NCI-H2196 treated with DMSO at 0.1 percent for 48 hours (cell line): ENCODE data around the gene PDE3B.
A peak's percentile ranks its signal among the peaks of the same experiment; 100 is the strongest.
"Not testable (repeated sequence)": the region's sequence is repeated elsewhere in the genome, so short reads cannot be mapped to it uniquely, and the experiment has no call there.

Experiments used
- DNase-seq: peaks from one replicate; lab custom pipeline; 2025; ENCODE audit not compliant: unreplicated experiment; lab: John Stamatoyannopoulos, UW

PDE3B gene

DNA sequence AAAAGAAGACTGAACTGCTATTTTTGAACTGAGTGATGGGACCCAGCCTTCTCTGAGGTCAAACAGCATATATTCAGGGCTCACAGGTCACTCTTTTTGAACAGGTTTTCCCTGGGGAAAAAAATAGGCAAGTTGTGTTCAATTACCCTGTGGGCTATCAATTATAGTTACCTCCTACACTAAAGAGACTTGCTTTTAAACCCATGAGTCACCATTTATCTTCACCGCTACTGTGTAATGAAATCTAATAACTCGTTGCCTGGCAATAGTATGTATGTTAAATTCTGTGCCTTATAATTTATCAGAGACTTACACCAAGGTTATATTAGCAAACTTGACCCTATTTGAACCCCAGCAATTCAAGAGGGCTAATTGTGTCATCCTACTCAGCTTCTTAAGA, 149.9 kb downstream of the PDE3B start:
- DNase-seq: no peak

DNA sequence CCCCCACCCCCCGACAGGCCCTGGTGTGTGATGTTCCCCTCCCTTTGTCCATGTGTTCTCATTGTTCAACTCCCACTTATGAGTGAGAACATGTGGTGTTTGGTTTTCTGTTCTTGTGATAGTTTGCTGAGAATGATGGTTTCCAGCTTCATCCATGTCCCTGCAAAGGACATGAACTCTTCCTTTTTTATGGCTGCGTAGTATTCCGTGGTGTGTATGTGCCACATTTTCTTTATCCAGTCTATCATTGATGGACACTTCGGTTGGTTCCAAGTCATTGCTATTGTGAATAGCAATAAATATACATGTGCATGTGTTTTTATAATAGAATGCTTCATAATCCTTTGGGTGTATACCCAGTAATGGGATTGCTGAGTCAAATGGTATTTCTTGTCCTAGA, 152.4 kb downstream of the PDE3B start:
- DNase-seq: not testable (repeated sequence)

DNA sequence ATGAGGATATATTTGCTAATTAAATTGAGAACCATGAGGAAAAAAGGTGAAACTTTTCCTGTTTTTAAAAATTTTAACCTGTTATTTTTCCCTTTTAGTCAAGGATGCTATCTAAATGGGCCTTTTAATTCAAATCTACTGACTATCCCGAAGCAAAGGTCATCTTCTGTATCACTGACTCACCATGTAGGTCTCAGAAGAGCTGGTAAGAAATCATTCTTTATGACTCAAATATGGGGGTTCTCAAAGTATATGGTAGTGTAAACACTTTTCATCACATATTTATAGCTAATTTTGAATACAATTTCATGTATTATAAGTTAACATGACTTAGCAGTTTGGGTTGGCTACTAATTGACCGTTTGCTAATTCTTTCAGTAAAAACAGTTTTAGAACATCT, 160.2 kb downstream of the PDE3B start:
- no peak for DNase-seq

GRCh38 chr11:14809466-14809865, 165.9 kb downstream of the PDE3B start:
- no peak for DNase-seq

DNA sequence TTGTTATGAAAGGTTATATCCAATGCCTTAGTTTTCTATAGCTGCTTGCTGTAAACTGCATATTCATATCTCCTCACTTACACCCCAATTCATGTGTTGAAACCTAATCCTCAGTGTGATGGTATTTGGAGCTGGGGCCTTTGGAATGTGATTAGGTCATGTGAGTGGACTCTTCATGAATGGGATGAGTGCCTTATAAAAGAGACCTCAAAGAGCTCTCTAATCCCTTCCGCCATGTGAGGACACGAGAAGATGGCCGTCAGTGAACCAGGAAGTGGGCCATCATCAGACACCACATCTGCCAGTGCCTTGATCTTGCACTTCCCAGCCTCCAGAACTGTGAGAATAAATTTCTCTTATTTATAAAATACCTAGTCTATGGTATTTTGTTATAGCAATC, 169.2 kb downstream of the PDE3B start:
- DNase-seq: no peak

DNA sequence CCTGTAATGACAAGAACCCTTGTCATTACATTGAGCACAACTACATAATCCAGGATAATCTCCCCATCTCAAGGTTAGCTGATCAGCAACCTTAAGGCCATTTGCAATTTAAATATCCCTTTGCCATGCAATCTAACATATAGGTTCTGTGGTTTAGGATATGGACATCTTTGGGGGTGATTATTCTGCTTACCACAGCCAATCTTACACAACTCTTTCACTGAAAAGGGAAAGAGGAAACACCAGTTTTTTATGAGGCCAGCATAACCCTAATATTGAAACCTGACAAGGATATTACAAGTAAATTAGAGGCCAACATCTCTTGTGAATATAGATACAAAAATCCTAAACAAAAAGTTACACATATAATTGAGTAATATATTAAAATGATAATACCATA, 169.9 kb downstream of the PDE3B start:
- DNase-seq: no peak

DNA sequence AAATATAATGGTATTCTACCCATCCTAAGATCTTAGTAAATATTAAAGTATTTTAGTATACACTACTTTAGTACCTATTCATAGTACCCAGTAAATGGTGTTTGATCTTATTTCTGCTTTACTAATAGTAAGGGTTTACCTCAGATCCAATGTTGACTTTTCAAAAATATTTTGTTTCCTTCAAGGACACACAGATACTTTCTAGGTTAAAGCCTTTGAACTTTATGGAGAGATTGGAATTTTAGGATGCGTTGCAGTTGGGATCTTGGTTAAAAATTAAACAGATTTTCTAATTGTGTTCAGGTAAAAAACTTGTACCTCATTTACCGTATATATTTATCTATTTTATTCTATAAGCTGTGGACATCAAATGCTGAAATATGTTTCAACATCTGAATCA, 175.2 kb downstream of the PDE3B start:
- no peak for DNase-seq

DNA sequence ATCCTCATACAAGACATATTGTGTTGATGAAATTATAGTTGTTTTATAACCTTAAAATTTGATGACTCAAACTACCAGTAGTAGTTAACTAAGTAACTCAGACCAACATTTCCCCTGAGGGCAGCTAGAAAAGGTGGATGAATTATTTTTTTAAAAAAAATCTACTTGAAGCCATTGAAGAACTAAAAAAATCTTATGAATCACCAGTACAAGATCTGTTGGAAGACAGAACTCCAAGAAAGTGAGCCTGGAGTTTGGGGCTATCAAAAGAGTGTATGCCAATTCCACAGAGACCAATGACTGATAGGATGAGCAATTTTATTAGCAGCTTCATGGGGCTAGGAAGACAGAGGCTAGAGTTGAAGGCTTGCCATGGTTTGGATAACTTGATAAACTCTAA, 176.0 kb downstream of the PDE3B start:
- DNase-seq: no peak

GRCh38 chr11:14821031-14821430, 177.4 kb downstream of the PDE3B start:
- DNase-seq: no peak

DNA sequence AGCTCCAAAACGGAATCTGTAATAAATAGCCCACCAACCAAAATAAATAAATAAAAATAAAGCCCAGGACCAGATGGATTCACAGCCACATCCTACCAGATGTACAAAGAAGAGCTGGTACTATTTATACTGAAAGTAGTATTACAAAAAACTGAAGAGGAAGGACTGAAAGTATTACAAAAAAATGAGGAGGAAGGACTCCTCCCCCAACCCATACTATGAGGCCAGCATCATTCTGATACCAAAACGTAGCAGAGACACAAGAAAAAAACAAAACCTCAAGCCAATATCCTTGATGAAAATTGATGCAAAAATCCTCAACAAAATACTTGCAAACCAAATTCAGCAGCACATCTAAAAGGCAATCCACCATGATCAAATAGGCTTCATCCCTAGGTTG, 183.0 kb downstream of the PDE3B start:
- no peak for DNase-seq

GRCh38 chr11:14835496-14836492, 192.2 kb downstream of the PDE3B start:
- no peak for DNase-seq

DNA sequence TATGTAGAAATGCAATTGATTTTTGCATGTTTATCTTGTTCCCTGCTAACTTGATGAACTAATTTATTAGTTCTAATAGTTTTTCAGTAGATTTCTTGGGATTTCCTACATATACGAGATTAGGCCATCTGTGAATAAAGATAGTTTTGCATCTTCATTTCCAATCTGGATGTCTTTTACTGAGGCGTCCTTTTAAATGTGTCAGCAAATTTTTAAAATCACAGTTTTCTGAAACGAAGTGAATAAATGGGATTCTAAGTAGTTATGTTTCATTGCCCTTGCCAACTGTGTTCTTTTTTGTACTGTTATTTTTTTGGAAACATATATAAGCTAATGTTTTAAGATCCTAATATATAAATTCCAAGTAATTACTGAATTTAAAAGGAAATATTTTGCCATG, 198.4 kb downstream of the PDE3B start:
- no peak for DNase-seq

DNA sequence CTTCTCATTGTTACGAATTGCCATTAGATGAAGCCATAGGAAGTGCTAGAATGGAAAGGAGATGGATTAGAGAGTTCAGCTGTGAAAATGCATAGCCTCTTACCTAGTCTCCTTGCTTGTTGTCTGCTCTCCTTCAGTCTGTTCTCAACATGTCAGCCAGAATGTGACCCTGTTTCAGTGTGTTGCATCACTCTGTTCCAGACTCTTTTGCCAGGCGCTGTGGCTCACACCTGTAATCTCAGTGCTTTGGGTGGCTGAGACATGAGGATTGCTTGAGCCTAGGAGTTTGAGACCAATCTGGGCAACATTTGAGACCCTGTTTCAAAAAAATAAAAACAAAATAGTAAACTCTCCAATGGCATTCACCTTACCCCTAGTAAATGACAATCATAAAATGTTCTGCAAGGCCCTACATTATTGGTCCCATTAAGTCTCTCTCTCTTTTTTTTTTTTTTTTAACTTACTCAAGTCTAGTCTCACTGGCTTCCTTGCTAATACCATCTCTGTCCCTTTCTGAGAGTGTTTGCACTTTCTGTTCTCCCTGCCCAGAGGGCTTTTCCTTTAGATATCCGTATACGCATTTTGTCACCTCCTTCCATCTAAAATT, 209.1 kb downstream of the PDE3B start:
- DNase-seq: no peak

- DNase-seq: no peak
Measured at GRCh38 chr11:14854057-14854456, 210.5 kb downstream of the PDE3B start.

DNA sequence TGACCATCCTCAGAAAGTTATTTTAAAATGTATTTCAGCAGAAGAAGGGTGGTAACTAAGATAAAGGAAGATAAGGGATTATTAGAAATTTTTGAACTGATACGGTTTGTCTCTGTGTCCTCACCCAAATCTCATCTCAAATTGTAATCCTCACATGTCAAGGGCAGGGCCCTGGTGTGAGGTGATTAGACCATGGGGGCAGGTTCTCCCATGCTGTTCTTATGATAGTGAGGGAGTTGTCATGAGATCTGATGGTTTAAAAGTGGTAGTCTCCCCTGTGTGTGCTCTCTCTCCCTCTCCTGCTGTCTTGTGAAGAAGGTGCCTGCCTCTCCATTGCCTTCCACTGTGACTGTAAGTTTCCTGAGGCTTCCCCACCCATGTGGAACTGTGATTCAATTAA, 212.3 kb downstream of the PDE3B start:
- no peak for DNase-seq

DNA sequence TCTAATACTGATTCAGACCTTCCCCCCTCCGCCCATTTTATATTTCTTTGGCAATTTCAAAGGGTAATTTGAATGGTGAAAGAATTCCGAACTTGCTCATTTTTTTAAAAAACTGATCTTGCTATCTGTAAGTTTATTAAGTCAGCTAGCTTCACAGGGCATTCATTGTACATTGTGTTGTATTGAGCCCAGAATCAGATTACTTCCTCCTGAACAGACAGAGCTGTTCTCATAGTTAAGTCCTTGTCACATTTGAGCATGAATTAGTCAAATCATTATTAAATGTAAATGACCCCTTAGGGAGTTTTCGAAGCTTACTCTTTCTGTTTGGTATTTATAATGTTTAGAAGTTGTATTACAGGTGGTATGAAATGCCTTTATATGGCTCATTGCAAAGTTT, 214.0 kb downstream of the PDE3B start:
- DNase-seq: no peak

DNA sequence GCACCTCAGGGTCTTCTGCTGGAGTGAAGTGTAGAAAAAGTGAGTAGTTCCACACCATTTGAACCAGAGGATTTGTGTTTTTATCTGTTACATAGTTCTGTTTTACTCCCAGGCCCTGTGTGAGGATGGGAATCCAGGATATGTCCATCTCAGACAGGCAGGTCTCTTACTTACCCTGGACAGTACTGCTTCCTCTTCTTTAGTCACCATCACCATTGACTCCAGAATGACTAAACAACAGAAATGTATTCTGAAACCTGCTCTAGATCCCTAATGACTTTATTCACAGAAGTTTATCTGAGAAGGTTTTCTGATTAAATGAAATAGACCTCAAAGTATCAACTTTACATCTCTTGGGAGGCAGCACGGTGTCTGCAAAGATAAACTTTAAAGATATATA, 214.8 kb downstream of the PDE3B start:
- DNase-seq: no peak

DNA sequence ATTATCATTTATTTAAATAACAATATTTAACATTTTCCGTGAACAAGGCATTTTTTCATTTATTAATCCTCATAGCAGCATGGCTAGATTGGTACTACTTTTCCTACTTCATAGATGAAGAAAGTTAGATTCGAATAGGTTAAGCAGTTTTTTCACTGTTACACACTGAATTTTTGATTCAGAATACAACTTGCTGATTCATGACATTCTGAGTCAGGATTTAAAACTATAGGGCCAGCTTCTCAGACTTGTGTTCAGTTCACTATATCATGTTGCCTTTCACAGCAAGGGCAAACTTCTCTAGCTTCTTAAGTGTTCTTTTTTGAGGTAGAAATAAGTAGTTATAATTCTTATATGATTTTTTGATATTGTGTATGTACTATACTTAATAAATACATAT, 216.9 kb downstream of the PDE3B start:
- no peak for DNase-seq

DNA sequence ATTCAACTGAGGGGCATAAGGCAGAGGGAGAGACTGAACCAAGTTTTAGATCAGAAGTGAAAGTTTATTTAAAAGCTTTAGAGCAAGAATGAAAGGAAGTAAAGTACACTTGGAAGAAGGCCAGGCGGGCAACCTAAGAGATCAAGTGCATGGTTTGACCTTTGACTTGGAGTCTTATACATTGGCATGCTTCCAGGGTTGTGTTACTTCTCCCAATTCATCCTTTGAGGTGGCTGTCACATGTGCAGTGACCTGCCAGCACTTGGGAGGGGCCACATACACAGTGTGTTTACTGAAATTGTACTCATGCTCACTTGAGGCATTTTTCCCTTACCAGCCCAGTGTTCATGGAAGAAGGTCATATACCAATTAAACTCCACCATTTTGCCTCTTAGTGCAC, 218.1 kb downstream of the PDE3B start:
- peak; percentile 10 for DNase-seq

DNA sequence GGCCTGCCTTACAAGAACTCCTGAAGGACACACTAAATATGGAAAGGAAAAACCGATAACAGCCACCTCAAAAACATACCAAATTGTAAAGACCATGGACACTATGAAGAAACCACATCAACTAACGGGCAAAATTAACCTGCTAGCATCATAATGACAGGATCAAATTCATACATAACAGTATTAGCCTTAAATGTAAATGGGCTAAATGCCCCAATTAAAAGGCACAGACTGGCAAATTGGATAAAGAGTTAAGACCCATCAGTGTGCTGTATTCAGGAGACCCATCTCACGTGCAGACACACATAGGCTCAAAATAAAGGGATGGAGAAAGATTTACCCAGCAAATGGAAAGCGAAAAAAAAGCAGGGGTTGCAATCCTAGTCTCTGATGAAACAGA, 220.2 kb downstream of the PDE3B start:
- not testable (repeated sequence) for DNase-seq

GRCh38 chr11:14872032-14872431, 228.4 kb downstream of the PDE3B start:
- DNase-seq: no peak

DNA sequence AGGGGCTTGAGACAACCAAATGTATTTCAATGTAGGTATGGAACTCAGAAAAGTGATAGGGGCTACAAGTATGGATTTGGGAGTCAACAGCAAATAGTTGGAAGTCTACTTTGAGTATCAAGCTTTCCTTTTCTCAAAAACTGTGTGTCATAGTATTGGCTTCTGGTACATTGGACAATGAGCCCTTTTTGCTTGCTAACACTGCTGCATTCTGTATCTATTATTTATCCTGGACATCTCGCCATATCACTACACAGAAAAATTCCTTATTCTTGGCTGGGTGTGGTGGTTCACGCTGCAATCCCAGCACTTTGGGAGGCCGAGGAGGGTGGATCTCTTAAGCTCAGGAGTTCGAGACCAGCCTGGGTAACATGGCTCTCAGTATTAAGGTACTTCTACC, 230.0 kb downstream of the PDE3B start:
- no peak for DNase-seq

GRCh38 chr11:14875163-14875562, 231.6 kb downstream of the PDE3B start:
- DNase-seq: no peak
